Thyroid gland (tissue), 4 donors: ENCODE measurements around the gene GABRD. TPM values are rescaled to one million over a fixed set of nuclear protein-coding genes. Genes with fewer than 3 reads are reported as not detected.

Experiments
- DNase-seq, 2 donors: peaks; one replicate each; pipeline ENCODE4 v3.0.0-alpha.2; 2019
- H3K27ac ChIP-seq, 3 donors: fragments of 200-600 bp; sonication (generic); 1 replicate in 2 of 3; 2 replicates in 1 of 3; pipeline ENCODE4 v1.5.1; 2016 to 2019; ENCODE audit warnings: mild to moderate bottlenecking in 1 of 3, moderate library complexity in 1 of 3
- H3K27me3 ChIP-seq: fragments of 200-600 bp; sonication (generic); one replicate; pipeline ENCODE4 v1.5.1; 2019
- H3K36me3 ChIP-seq, 2 donors: fragments of 200-600 bp; sonication (generic); one replicate each; pipeline ENCODE4 v1.5.1; 2016 to 2019
- H3K4me1 ChIP-seq, 2 donors: fragments of 200-600 bp; sonication (generic); one replicate each; pipeline ENCODE4 v1.5.1; 2017 to 2019
- H3K4me3 ChIP-seq, 3 donors: fragments of 200-600 bp; sonication (generic); replicated peaks in 1 of 3; 1 replicate in 2 of 3; 2 replicates in 1 of 3; pipeline ENCODE4 v1.5.1; 2016; ENCODE audit warnings: mild to moderate bottlenecking in 1 of 3
- H3K9me3 ChIP-seq: fragments of 200-600 bp; sonication (generic); one replicate; pipeline ENCODE4 v1.5.1; 2017
- POLR2A ChIP-seq, 2 donors: fragments of 450-650 bp; IDR thresholded peaks; one replicate each; pipeline ENCODE4 v1.6.1; 2017; ENCODE audit warnings: antibody characterized with exemption in 2 of 2, mild to moderate bottlenecking in 2 of 2, moderate library complexity in 1 of 2
- WGBS, 2 donors: methylation state at CpG; one replicate each; pipeline ENCODE4 v1.1.5; 2017; 5-methylcytosine and 5-hydroxymethylcytosine counted together
- intact Hi-C: fragments of 100-400 bp; cut with DNase I; formaldehyde crosslinking; loops from one replicate; pipeline ENCODE4 v1.15.1; 2023
- total RNA-seq, 4 donors: library from RNA; depleted of rRNA; stranded (reverse); fragments of >200 nt; gene quantifications; one replicate each; pipeline ENCODE4 v1.2.3, GENCODE V29; 2016
- TF ChIP-seq, protein P1 (sequence below), 6 experiments: fragments of 200-600 bp in 3 of 6; fragments of 450-650 bp in 3 of 6; sonication (generic) in 3 of 6; IDR thresholded peaks; one replicate each; pipeline ENCODE4 v1.5.1; 2016 to 2019; ENCODE audit warnings: antibody characterized with exemption in 6 of 6, mild to moderate bottlenecking in 2 of 6, inconsistent platforms in 1 of 6, moderate library complexity in 1 of 6

The GABRD gene
- total RNA-seq, 4 donors from 2014 or later: 0.49 to 0.78 TPM; not detected in 2

DNA sequence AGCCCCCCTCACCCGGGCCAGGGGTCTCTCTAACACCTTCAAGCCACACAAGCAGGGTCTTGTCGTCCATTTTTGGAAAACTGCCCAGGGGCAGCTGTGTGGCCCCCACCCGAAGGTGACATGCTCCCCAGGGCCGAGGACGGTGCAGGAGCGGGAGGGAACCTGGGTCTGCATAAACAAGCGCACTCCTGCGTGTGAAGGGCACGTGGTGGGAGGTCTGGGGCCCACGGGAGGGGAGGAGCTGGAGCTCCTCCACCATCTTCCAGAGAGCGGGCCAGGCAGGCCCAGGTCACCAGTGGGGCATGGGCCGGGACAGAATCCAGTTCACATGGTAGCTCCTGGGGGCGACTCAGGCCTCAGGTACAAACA, 32.0 kb upstream of the GABRD start:
- no peaks in the 10 kb centered on the region for H3K27me3 ChIP-seq
- H3K4me1 ChIP-seq: no peaks in the 10 kb centered on the region
- intact Hi-C loops: no loop called here
- DNase-seq: no peak
- H3K36me3 ChIP-seq: no peaks in the 10 kb centered on the region
- 87 to 93% methylated on average over 6 to 13 of the region's 13 CpGs for WGBS, 2 donors
- no peak overlapping the region for H3K4me3 ChIP-seq
- no peak overlapping the region for H3K27ac ChIP-seq
- no peak for TF ChIP-seq POLR2A (IDR thresholded peaks at IDR 0.05)
- TF ChIP-seq, protein P1, sequence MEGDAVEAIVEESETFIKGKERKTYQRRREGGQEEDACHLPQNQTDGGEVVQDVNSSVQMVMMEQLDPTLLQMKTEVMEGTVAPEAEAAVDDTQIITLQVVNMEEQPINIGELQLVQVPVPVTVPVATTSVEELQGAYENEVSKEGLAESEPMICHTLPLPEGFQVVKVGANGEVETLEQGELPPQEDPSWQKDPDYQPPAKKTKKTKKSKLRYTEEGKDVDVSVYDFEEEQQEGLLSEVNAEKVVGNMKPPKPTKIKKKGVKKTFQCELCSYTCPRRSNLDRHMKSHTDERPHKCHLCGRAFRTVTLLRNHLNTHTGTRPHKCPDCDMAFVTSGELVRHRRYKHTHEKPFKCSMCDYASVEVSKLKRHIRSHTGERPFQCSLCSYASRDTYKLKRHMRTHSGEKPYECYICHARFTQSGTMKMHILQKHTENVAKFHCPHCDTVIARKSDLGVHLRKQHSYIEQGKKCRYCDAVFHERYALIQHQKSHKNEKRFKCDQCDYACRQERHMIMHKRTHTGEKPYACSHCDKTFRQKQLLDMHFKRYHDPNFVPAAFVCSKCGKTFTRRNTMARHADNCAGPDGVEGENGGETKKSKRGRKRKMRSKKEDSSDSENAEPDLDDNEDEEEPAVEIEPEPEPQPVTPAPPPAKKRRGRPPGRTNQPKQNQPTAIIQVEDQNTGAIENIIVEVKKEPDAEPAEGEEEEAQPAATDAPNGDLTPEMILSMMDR (IDR thresholded peaks at IDR 0.05): no peak
- no peaks in the 10 kb centered on the region for H3K9me3 ChIP-seq

DNA sequence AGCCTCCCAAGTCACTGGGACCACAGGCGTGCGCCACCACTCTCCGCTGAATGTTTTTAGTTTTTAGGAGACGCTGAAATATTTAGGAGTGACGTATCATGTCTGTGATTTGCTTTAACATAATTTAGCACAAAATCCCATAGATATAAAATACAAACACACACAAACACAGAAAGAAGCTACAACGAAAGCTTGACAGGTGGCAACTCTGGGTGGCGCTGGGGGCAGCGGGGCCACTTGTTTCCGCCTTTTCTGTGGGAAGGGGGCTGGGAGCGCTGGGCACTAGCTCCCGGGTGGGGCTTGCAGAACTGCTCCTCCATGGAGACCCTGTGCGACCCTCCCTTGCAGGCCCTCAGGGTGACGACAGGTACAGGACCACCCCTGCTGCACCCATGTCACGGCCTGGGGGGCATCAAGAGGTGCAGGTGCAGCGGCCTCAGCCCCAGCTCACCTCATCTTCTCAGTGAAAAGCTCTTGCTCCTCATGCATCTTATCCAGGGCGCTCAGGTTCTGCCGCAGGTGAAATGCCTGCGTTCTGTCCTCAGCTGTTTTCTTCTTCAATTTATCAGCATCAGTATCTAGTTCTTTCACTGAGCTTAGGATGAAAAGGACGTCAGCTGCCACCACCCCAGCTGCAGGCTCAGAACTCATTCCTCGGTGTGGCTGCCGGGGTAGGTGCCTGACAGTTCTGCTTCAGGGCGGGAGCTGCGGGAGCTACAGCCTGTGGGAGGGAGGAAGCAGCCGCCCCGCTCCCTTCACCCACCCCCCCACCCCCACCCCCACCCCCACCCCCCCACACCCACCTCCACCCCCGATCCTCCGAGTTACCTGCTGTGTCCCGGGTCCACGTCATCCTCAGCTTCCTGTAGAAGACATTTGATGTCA, 30.8 kb upstream of the GABRD start:
- Histone ChIP-seq H3K9me3 (no peaks in the 10 kb centered on the region), H3K36me3 (no peaks in the 10 kb centered on the region), H3K4me3 (no peak overlapping the region), H3K27ac (no peak overlapping the region), H3K4me1 (no peaks in the 10 kb centered on the region), H3K27me3 (no peaks in the 10 kb centered on the region)
- no peak for DNase-seq
- TF ChIP-seq, protein P1 (IDR thresholded peaks at IDR 0.05): no peak
- no peak for TF ChIP-seq POLR2A (IDR thresholded peaks at IDR 0.05)
- intact Hi-C loops: no loop called here
- 61 to 70% methylated on average over 22 to 28 of the region's 29 CpGs for WGBS, 2 donors

DNA sequence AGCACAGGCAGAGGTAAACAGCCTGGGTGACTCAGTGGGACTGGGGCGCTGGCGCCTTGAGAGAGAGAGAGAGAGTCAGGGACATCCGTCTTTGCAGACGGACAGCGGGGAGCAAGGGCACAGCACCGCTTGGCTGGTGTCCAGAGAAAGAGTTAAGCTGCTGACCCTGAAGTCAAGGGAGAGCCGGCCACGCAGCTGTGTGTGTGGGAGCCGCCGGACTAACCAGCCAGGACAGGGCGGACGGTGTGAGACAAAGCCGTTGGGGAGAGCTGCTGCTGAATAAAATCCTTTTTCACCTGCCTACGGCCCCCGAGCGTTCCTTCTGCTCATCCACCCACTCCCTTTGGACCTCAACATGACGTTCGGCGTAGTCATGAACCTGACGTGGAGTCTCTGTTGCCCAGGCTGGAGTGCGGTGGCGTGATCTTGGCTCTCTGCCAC, 30.0 kb upstream of the GABRD start:
- no peaks in the 10 kb centered on the region for H3K9me3 ChIP-seq
- H3K27me3 ChIP-seq: no peaks in the 10 kb centered on the region
- no peak overlapping the region for H3K4me3 ChIP-seq
- H3K36me3 ChIP-seq: no peaks in the 10 kb centered on the region
- no peak for DNase-seq
- intact Hi-C loops: no loop called here
- TF ChIP-seq POLR2A (IDR thresholded peaks at IDR 0.05): no peak
- TF ChIP-seq, protein P1 (IDR thresholded peaks at IDR 0.05): no peak
- H3K27ac ChIP-seq: peak overlapping the region in 2 of 3 donors; percentile 13 to 41
- no peaks in the 10 kb centered on the region for H3K4me1 ChIP-seq
- WGBS, 2 donors: 44 to 66% methylated on average over 19 to 22 of the region's 22 CpGs

DNA sequence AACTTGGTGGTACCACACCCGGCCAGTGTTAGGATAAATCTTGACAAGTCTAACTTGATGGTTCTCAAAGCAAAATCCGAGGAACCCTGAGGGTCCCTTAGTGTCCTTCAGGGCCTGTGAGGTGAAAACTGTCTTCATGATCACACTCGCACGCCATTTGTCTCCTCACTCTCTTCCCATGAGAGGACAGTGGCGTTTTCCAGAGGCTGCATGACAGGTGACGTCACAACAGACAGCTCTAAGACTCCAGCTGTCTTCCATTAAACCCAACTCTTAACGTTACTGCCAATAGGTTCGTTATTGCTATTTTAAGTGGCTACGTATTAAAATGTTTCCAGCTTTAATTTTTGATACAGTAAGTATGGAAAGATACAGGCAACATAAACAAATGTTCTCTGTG, 29.4 kb upstream of the GABRD start:
- WGBS, 2 donors: 84 to 89% methylated on average over 9 of the region's 9 CpGs
- H3K27me3 ChIP-seq: no peaks in the 10 kb centered on the region
- H3K4me3 ChIP-seq: no peak overlapping the region
- TF ChIP-seq, protein P1 (IDR thresholded peaks at IDR 0.05): no peak
- TF ChIP-seq POLR2A (IDR thresholded peaks at IDR 0.05): no peak
- H3K4me1 ChIP-seq: no peaks in the 10 kb centered on the region
- no peaks in the 10 kb centered on the region for H3K36me3 ChIP-seq
- no peak for DNase-seq
- peak overlapping the region; percentile 13 to 62 (median 41) for H3K27ac ChIP-seq
- H3K9me3 ChIP-seq: no peaks in the 10 kb centered on the region
- intact Hi-C loops: no loop called here

DNA sequence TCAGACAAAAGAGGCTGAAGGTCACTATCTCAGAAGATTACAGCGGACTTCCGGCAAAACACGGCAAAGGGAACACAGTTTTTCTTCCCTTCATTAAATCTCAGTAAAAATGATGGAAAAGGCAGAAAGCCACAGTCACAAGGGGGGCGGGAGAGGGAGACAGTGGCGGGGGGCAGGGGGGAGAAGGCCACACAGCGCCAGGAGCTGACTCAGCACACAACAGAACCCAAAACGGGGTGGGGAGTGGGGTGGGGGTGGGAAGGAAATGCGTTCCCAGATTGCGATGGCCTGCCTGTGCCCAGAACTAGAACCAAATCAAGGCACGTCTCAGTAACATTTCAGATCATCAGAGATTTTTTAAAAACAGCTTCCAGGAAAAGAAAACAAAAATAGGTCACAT, 28.9 kb upstream of the GABRD start:
- 65 to 67% methylated on average over 10 of the region's 10 CpGs for WGBS, 2 donors
- intact Hi-C loops: no loop called here
- Histone ChIP-seq H3K27me3 (no peaks in the 10 kb centered on the region), H3K9me3 (no peaks in the 10 kb centered on the region), H3K4me3 (no peak overlapping the region), H3K36me3 (no peaks in the 10 kb centered on the region), H3K27ac (peak overlapping the region; percentile 13 to 62 (median 41)), H3K4me1 (no peaks in the 10 kb centered on the region)
- no peak for DNase-seq
- no peak for TF ChIP-seq POLR2A (IDR thresholded peaks at IDR 0.05)
- TF ChIP-seq, protein P1 (IDR thresholded peaks at IDR 0.05): no peak
